HUDEP-2 (cell line): ENCODE results near the gene ACADSB.
A peak's percentile ranks its signal among the peaks of the same experiment; 100 is the strongest.

ENCODE experiments used
- DNase-seq, 76 experiments: peaks; one replicate each; lab custom pipeline; 2025; ENCODE audit not compliant: unreplicated experiment in 76 of 76; lab: John Stamatoyannopoulos, UW

The ACADSB gene

DNA sequence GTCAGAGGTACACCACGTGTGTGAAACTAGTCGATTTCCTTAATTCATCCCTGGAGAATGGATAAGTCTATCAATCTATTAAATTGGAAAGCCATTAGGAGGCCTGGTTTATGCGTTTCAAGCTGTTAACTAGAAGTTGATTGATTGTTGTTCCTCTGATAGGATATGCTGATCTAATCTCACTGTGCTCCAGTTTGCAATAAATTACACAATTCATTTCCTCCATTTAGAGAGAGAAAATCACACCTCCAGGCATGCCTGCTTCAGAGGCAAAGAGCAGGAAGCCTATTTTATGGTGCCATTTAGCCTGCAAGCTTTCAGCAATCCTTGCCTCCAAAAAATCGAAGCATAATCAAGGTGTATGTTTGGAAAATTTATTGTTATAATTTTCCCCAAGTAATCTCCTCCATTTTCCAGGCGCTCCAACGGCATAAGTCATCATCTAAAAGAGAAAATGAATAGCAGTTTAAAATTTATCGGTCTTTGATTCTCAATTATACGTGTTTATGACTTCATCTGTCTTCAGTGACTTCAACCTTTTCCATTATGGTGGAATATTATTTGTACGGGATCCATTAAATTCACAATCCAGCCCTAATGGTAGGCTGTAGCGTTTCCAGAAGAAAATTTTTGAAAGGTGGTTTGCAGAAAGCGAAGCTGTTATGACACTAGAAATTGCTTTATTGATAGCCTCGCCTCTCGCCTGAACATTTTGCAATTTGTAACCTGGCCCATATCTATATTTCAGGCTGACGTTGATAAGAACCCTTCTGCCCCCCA is 84.0 kb downstream of the ACADSB start:
- DNase-seq = no peak

DNA sequence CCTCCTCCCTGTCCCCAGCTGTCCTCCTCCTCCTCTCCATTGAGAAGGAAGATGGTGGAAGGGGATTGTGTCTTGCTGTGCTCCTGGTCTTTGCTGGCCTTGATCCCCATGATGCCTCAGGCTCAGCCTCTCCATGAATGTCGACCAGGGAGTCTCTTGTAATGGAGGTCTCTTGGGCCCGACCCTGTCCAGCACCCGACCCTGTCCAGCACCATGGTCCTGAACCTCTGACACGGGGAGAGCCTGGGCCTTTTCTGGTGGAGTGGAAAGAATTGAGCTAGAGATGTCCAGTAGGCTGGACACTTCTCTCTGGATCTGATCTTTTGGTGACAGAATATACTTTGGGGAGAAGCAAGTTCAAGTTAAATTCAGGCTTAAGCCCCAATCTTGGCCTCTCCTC is 84.7 kb downstream of the ACADSB start:
- no peak for DNase-seq

DNA sequence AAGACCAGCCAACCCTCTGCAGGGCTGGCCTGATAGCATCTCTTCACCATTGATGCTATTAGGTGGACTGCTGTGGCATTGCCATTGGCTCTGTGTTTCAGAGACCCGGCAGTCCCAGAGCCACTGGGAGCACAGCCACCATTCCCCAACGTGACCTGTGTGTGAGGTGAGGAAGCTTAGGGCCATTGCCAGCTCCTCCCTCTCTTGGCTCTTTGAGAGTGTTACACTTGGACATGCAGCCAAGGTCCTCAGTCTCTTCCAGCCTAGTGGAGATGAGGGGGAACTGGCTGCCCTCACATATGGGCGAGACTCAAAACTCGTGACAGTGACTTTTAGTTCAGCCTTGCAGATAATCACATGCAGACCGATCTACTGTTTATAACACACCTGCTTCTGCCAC is 87.6 kb downstream of the ACADSB start:
- no peak for DNase-seq

DNA sequence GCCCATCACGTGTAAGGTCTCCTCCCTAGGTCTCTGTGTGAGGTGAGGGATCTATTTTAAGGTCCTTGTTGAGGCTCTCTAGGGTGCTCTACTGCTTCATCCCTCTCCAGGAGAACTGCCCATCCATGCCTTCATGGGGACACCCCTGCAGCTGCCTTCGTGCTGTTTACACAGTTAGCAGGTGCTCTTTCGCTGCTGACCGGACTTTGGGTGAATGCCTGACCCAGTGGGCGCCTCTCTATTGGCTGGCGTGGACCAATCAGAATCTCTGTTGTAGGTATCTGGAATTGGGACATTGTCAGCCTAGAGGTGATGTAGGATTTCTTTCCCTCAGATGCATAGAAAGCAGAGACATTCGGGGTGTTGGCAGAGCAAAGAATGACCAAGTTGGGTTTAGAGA is 88.2 kb downstream of the ACADSB start:
- no peak for DNase-seq

DNA sequence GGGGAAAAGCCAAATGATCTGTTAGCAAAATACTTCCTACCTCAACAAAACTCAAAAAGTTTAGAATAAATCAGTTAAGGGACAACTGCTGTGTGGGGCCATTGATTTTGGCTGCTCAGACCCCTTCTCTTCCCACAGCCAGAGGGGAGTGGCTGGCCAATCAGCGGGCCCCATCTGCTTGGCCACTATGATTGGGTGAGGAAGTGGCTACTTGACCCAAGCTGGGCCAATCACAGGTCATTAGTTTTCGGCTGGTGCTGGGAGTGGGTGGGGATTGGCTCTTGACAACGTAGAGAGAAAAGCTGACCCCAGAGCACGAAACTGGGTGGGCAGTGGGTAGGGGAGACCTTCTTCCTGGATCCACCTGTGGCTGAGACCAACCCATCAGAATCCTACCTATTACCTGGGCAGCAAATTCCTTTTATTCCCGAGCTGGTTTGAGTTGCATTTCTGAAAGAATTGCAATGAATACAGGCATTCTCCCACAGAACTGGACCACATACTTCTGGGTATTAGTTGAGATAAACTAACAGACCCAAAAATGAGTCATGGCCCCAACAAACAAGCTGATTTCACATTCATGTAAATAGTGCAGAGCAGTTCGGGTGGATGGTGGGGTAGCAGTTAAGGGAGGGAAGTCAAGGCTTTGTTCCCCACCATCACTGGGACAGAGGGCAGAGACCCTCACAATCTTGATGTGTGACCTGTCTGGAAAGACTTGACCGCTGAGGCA is 91.4 kb downstream of the ACADSB start:
- peak in 2 of 76 experiments; percentile 0 to 1 for DNase-seq

DNA sequence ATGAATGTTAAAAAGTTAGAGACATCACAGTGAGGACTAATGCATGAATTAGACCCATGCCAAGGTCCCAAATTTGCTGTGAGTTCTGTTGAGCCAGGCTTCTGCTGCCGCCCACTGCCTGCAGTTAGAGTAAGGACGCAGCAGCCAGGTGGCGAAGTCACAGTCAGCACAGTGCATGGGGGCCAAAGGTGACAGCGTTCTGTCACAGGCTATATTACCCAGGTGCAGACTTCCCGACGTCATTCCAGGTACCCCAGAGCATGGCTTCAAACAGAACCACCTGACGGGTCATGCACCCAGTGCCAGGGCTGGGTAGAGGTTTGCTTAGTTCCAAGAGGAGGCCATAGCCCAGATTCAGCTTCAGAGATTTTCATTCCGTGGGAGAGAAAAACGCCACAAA is 93.1 kb downstream of the ACADSB start:
- no peak for DNase-seq

DNA sequence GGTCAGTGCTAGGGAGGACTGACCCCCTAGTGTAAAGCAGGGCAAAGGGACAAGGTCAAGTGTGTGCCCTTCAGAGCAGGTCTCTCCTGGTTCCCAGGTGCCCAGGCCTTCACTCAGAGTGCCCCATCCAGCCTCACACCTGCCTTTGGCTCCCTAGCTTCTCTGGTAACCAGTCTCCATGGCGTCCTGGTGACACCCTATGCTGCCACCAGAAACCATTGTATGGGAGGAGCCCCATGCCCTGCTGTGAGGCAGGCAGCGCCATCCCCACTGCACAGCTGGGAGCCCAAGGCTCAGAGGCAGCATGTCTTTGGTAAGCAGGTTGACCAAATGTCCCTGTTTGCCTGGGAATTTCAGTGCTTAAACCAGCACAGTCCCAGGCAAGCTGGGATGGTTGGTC is 93.9 kb downstream of the ACADSB start:
- no peak for DNase-seq

DNA sequence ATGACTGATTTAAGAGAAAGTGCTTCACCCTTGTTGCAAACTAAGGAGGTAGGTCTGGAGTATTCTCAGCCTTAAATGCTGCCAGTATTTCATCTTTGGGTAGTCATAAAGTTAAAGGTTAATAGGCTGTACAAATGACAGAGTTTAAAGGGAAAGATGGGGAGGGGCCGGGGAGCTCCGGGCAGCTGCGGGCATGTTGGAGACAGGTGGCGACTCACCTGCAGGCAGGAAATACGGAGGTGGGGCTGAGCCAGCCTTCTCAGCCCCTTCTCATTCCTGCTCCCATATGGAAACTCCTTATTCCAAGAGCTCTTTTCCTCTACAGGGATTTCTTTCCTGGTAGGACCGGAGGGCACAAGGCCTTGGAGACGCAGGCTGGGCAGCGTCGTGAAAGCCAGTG is 95.1 kb downstream of the ACADSB start:
- DNase-seq = no peak
